ENCODE measurements around the gene PRDM16.

DNA sequence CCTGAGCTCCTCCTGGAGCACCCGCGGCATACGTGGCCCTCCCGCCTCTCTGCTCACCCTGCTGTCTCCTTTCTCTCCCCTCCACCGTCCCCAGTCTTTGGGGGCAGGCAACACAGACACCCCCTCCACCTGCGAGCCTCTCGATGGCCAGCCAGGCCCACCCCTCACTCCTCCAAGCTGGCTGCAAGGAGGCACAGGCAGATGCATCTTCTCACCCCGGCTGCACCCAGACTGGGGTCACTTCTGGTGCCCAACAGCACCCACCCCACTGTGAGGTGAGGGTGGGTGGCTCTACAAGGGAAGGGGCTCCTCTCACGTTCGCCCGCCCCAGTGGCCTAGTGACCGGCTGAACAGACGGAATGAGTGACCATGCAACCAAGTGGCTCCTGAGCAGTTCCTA is 277.5 kb downstream of the PRDM16 start:
- TF ChIP-seq, protein P1, sequence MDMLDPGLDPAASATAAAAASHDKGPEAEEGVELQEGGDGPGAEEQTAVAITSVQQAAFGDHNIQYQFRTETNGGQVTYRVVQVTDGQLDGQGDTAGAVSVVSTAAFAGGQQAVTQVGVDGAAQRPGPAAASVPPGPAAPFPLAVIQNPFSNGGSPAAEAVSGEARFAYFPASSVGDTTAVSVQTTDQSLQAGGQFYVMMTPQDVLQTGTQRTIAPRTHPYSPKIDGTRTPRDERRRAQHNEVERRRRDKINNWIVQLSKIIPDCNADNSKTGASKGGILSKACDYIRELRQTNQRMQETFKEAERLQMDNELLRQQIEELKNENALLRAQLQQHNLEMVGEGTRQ (IDR thresholded peaks at IDR 0.05) = no peak
- TF ChIP-seq CTCF (IDR thresholded peaks at IDR 0.05) = no peak

All from A549 (cell line).